HG03354 (cell line): Measurements from ENCODE around the gene LRRC41.
"Not testable (repeated sequence)": the region's sequence is repeated elsewhere in the genome, so short reads cannot be mapped to it uniquely, and the experiment has no call there.

Source experiments
- ATAC-seq: cut with Tn5 transposase; IDR thresholded peaks from one replicate; pipeline ENCODE4 v1.9.1; 2021; ENCODE audit warnings: mild to moderate bottlenecking; ENCODE audit not compliant: unreplicated experiment, poor library complexity, severe bottlenecking

LRRC41 gene

GRCh38 chr1:46303038-46303871 is at the start of gene LRRC41, which contains the start of gene UQCRH:
Gene LRRC41 (minus strand): TSS chr1:46303616. CDS start chr1:46303322, 294 bp downstream.
Gene UQCRH (plus strand): TSS chr1:46303698. CDS start chr1:46303767, 69 bp downstream.
- ATAC-seq: peak; percentile 85

- no peak for ATAC-seq
These were observed 48.9 kb upstream of the LRRC41 start for GRCh38 chr1:46352363-46352762.

- ATAC-seq: no peak
These were observed 41.9 kb upstream of the LRRC41 start for GRCh38 chr1:46345281-46345680.

GRCh38 chr1:46344481-46344880 is 41.1 kb upstream of the LRRC41 start:
- ATAC-seq: no peak

- no peak for ATAC-seq
These were observed 40.3 kb upstream of the LRRC41 start for GRCh38 chr1:46343705-46344104.

GRCh38 chr1:46343351-46343695 is 39.9 kb upstream of the LRRC41 start:
- no peak for ATAC-seq

GRCh38 chr1:46342677-46343350 is 39.4 kb upstream of the LRRC41 start:
- no peak for ATAC-seq

- peak; percentile 37 for ATAC-seq
These were observed 38.8 kb upstream of the LRRC41 start for GRCh38 chr1:46342084-46342656.

GRCh38 chr1:46341222-46342083 is 38.0 kb upstream of the LRRC41 start:
- no peak for ATAC-seq

- ATAC-seq: peak; percentile 80
These were observed 37.2 kb upstream of the LRRC41 start, which contains the start of gene NSUN4 for GRCh38 chr1:46340404-46341221. Gene NSUN4 (plus strand): TSS chr1:46340807. CDS start chr1:46340827, 20 bp downstream.

- not testable (repeated sequence) for ATAC-seq
These were observed 34.0 kb upstream of the LRRC41 start for GRCh38 chr1:46337409-46337808.

GRCh38 chr1:46335081-46335480 is 31.7 kb upstream of the LRRC41 start:
- ATAC-seq: no peak

- no peak for ATAC-seq
These were observed 30.6 kb upstream of the LRRC41 start for GRCh38 chr1:46334030-46334384.

GRCh38 chr1:46333300-46334029 is 30.0 kb upstream of the LRRC41 start:
- peak; percentile 52 for ATAC-seq

- peak; percentile 47 for ATAC-seq
These were observed 28.5 kb upstream of the LRRC41 start for GRCh38 chr1:46331786-46332540.

GRCh38 chr1:46330381-46330780 is 27.0 kb upstream of the LRRC41 start:
- not testable (repeated sequence) for ATAC-seq

- ATAC-seq: not testable (repeated sequence)
These were observed 26.4 kb upstream of the LRRC41 start for GRCh38 chr1:46329807-46330206.

- not testable (repeated sequence) for ATAC-seq
These were observed 24.8 kb upstream of the LRRC41 start for GRCh38 chr1:46328182-46328581.
